Chondrocyte (in vitro differentiated cells): ENCODE data around the gene CREM. TPM values are rescaled to one million over a fixed set of nuclear protein-coding genes. Genes with fewer than 3 reads are reported as not detected.
A peak's percentile ranks its signal among the peaks of the same experiment; 100 is the strongest.

ENCODE experiments used
- DNase-seq: peaks from one replicate; pipeline ENCODE4 v3.0.0; 2021; ENCODE audit warnings: mixed read lengths, low spot score
- H3K27ac Mint-ChIP-seq: one replicate; pipeline ENCODE4 v1.8.0; 2021; ENCODE audit warnings: mild to moderate bottlenecking, moderate library complexity, mixed read lengths; ENCODE audit not compliant: unreplicated experiment
- H3K27me3 Mint-ChIP-seq: 2 replicates; pipeline ENCODE4 v1.8.0; 2021; ENCODE audit warnings: low read depth, mixed read lengths
- H3K36me3 Mint-ChIP-seq: 2 replicates; pipeline ENCODE4 v1.8.0; 2021; ENCODE audit warnings: low read depth, mixed read lengths
- H3K4me1 Mint-ChIP-seq: 2 replicates; pipeline ENCODE4 v1.8.0; 2021; ENCODE audit warnings: low read depth, mild to moderate bottlenecking, mixed read lengths
- H3K4me3 Mint-ChIP-seq: one replicate; pipeline ENCODE4 v1.8.0; 2021; ENCODE audit warnings: mild to moderate bottlenecking, moderate library complexity, mixed read lengths; ENCODE audit not compliant: unreplicated experiment
- H3K9me3 Mint-ChIP-seq: 2 replicates; pipeline ENCODE4 v1.8.0; 2021; ENCODE audit warnings: low read depth, mixed read lengths
- CTCF ChIP-seq: fragments of 200-600 bp; sonication (generic); IDR thresholded peaks from 2 replicates; pipeline ENCODE4 v1.5.0; 2021; ENCODE audit warnings: antibody characterized with exemption, mild to moderate bottlenecking, moderate library complexity
- total RNA-seq: library from RNA; stranded (reverse); gene quantifications from 3 replicates; pipeline ENCODE4 v1.2.1, GENCODE V29; 2021

Gene CREM
- total RNA-seq, 1 donor from 2014 or later, result 25.5 TPM

DNA sequence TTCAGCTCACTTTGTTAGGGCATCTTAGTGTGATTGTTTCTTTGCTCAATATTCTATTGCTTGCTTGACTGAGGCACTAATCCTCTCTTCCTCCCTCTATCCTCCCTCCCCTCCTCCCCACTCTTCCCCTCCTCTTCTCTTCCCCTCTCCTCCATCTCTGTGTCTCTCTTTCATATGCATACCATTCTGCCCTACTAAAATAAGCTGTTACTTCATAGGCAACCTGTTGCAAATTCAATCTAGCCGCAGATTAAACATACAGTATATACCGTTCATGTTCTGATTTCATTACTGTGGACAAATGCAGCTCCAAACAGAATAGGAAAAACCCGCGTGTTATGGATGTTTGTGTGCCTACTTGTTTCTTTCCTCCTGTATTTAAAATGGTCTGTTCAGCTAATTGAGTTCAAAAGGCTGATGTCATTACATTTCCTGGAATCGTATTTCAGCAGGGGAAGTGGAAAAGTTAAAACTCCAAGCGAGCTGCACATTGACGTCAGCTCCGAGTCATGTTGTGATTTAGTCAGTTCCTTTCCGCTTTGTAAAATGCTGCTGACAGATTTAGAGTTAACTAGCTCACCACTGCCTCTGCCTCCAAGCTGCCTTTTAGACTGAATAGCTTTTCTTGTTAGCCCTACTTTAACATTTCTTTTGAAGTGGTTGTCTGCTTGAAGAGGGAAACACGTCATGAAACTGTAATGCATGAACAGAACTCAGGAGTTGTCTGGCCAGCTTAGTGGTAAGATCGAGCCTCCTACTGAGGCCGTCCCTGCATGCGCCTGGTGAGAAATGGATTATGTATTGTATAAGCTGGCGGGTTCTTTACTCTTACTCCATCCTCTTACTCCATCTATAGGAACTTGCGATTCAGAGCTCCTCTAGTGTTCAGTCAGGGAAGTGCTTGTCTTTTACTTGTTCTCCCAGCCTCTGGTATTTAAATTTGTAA lies 69.0 kb downstream of the CREM start:
- H3K9me3 Mint-ChIP-seq, result no peaks in the 10 kb centered on the region
- peak overlapping the region; percentile 98 for H3K27ac Mint-ChIP-seq
- no peaks in the 10 kb centered on the region for H3K27me3 Mint-ChIP-seq
- H3K4me1 Mint-ChIP-seq, result peaks cover 25% of the 10 kb centered on the region
- H3K36me3 Mint-ChIP-seq, result peaks cover 2% of the 10 kb centered on the region
- peak overlapping the region; percentile 79 for H3K4me3 Mint-ChIP-seq
- TF ChIP-seq CTCF, result peak; percentile 91
- DNase-seq, result no peak

- no peak for TF ChIP-seq CTCF
- Mint-ChIP-seq H3K27ac (no peak overlapping the region), H3K4me1 (peaks cover 12% of the 10 kb centered on the region), H3K27me3 (no peaks in the 10 kb centered on the region), H3K9me3 (no peaks in the 10 kb centered on the region), H3K4me3 (no peak overlapping the region), H3K36me3 (no peaks in the 10 kb centered on the region)
- no peak for DNase-seq
These were observed 73.8 kb downstream of the CREM start for GRCh38 chr10:35200487-35200886.

DNA sequence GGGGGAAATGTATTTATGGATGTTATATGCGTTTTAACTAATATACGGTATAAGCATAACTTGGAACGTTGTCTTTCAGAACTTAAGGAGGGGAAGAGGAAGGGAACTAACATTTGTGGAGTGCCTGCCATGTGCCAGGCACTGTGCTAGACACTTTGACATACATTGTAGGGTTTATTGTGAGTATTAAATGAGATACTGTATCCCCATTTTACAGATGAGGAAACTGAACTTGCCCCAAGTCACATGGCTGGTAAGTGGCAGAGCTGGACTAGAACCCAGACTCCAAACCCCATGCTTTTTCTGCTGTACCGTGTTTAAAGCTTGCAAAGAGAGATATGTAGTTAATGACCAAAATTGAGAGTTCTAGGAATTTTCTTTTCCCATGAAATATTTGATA lies 74.6 kb downstream of the CREM start:
- DNase-seq, result no peak
- Mint-ChIP-seq H3K27me3 (no peaks in the 10 kb centered on the region), H3K27ac (no peak overlapping the region), H3K4me1 (peaks cover 4% of the 10 kb centered on the region), H3K36me3 (no peaks in the 10 kb centered on the region), H3K9me3 (no peaks in the 10 kb centered on the region), H3K4me3 (no peak overlapping the region)
- no peak for TF ChIP-seq CTCF

- no peak for TF ChIP-seq CTCF
- Mint-ChIP-seq H3K27ac (no peak overlapping the region), H3K9me3 (no peaks in the 10 kb centered on the region), H3K4me1 (no peaks in the 10 kb centered on the region), H3K4me3 (no peak overlapping the region), H3K36me3 (peaks cover 2% of the 10 kb centered on the region), H3K27me3 (no peaks in the 10 kb centered on the region)
- DNase-seq, result no peak
These were observed 75.4 kb downstream of the CREM start for GRCh38 chr10:35202050-35202449.

- no peak for TF ChIP-seq CTCF
- no peaks in the 10 kb centered on the region for H3K9me3 Mint-ChIP-seq
- H3K27ac Mint-ChIP-seq, result no peak overlapping the region
- DNase-seq, result no peak
- peaks cover 2% of the 10 kb centered on the region for H3K36me3 Mint-ChIP-seq
- no peaks in the 10 kb centered on the region for H3K27me3 Mint-ChIP-seq
- no peaks in the 10 kb centered on the region for H3K4me1 Mint-ChIP-seq
- no peak overlapping the region for H3K4me3 Mint-ChIP-seq
These were observed 77.1 kb downstream of the CREM start for GRCh38 chr10:35203745-35204144.
